Esophagus squamous epithelium (tissue), 5 donors: ENCODE measurements around the gene CDC42BPB. TPM values are rescaled to one million over a fixed set of nuclear protein-coding genes. Genes with fewer than 3 reads are reported as not detected.

Experiments used
- DNase-seq: peaks from one replicate; lab custom pipeline; 2025; lab: John Stamatoyannopoulos, UW
- H3K27ac ChIP-seq, 4 donors: fragments of 200-600 bp; sonication (generic); one replicate each; pipeline ENCODE4 v1.5.1; 2016 to 2019; ENCODE audit warnings: mild to moderate bottlenecking in 1 of 4
- H3K27me3 ChIP-seq, 4 donors: fragments of 200-600 bp; sonication (generic); 1 replicate in 3 of 4; 2 replicates in 1 of 4; pipeline versions ENCODE4 v1.5.1 to v1.6.0; 2017 to 2021; ENCODE audit warnings: antibody characterized with exemption in 1 of 4
- H3K36me3 ChIP-seq, 3 donors: fragments of 200-600 bp; sonication (generic); one replicate each; pipeline ENCODE4 v1.5.1; 2016 to 2019
- H3K4me1 ChIP-seq, 3 donors: fragments of 200-600 bp; sonication (generic); one replicate each; pipeline ENCODE4 v1.5.1; 2017 to 2019
- H3K4me3 ChIP-seq, 4 donors: fragments of 200-600 bp; sonication (generic); 1 replicate in 3 of 4; 2 replicates in 1 of 4; pipeline ENCODE4 v1.5.1; 2016 to 2019; ENCODE audit warnings: mild to moderate bottlenecking in 2 of 4, moderate library complexity in 1 of 4
- H3K9me3 ChIP-seq, 3 donors: fragments of 200-600 bp; sonication (generic); one replicate each; pipeline ENCODE4 v1.5.1; 2016 to 2019
- POLR2A ChIP-seq, 4 donors: fragments of 450-650 bp; IDR thresholded peaks; one replicate each; pipeline ENCODE4 v1.6.1; 2017; ENCODE audit warnings: antibody characterized with exemption in 4 of 4, mild to moderate bottlenecking in 4 of 4, moderate library complexity in 3 of 4
- WGBS, 2 donors: methylation state at CpG; one replicate each; pipeline ENCODE4 v1.1.5; 2018; 5-methylcytosine and 5-hydroxymethylcytosine counted together
- intact Hi-C: fragments of 100-400 bp; cut with DNase I; formaldehyde crosslinking; loops from one replicate; pipeline ENCODE4 v1.15.0; 2022
- total RNA-seq, 4 donors: library from RNA; depleted of rRNA; stranded (reverse); fragments of >200 nt; gene quantifications; one replicate each; pipeline ENCODE4 v1.1.0, GENCODE V29; 2016
- TF ChIP-seq, protein P1 (sequence below), 6 experiments: fragments of 450-650 bp in 4 of 6; fragments of 200-600 bp in 2 of 6; sonication (generic) in 2 of 6; IDR thresholded peaks; one replicate each; pipeline ENCODE4 v1.5.1; 2016 to 2019; ENCODE audit warnings: antibody characterized with exemption in 6 of 6, mild to moderate bottlenecking in 4 of 6, moderate library complexity in 4 of 6
- donor health status: DM: yes; HTN: yes; CAD: no.

Gene CDC42BPB
- total RNA-seq, 4 donors from 2014 or later = 43.7 to 98.2 (median 81.2) TPM

DNA sequence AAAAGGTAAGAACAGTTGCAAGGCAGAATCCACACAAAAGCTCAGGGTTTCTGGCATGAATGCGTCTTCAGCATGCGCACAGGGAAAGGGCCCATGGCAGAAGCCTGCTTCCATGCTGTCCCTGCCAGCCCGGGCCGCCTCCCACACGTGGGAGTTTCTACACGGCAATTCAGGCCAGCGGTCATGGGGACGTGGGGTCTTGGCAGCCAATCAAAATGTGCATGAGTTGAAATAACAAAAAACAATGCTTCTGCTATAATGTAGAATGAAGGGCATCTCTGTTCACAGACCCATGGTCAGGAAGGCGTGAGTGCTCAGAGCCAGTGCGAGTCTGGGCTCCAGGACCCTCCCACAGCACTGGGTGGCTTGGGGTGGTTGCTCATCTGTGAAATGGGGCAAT lies 106.3 kb downstream of the CDC42BPB start:
- peaks cover 29 to 95% (median 62%) of the 10 kb centered on the region in 3 donors for H3K36me3 ChIP-seq
- peaks cover 8 to 25% (median 8%) of the 10 kb centered on the region in 3 donors for H3K4me1 ChIP-seq
- whole genome bisulfite sequencing, 2 donors = 74 to 80% methylated on average over 9 to 10 of the region's 10 CpGs
- intact Hi-C loops = no loop called here
- no peak overlapping the region for H3K4me3 ChIP-seq
- no peak overlapping the region for H3K27ac ChIP-seq
- no peaks in the 10 kb centered on the region for H3K27me3 ChIP-seq
- H3K9me3 ChIP-seq = no peaks in the 10 kb centered on the region
- no peak for DNase-seq
- TF ChIP-seq, protein P1, sequence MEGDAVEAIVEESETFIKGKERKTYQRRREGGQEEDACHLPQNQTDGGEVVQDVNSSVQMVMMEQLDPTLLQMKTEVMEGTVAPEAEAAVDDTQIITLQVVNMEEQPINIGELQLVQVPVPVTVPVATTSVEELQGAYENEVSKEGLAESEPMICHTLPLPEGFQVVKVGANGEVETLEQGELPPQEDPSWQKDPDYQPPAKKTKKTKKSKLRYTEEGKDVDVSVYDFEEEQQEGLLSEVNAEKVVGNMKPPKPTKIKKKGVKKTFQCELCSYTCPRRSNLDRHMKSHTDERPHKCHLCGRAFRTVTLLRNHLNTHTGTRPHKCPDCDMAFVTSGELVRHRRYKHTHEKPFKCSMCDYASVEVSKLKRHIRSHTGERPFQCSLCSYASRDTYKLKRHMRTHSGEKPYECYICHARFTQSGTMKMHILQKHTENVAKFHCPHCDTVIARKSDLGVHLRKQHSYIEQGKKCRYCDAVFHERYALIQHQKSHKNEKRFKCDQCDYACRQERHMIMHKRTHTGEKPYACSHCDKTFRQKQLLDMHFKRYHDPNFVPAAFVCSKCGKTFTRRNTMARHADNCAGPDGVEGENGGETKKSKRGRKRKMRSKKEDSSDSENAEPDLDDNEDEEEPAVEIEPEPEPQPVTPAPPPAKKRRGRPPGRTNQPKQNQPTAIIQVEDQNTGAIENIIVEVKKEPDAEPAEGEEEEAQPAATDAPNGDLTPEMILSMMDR (IDR thresholded peaks at IDR 0.05) = no peak
- no peak for TF ChIP-seq POLR2A (IDR thresholded peaks at IDR 0.05)

DNA sequence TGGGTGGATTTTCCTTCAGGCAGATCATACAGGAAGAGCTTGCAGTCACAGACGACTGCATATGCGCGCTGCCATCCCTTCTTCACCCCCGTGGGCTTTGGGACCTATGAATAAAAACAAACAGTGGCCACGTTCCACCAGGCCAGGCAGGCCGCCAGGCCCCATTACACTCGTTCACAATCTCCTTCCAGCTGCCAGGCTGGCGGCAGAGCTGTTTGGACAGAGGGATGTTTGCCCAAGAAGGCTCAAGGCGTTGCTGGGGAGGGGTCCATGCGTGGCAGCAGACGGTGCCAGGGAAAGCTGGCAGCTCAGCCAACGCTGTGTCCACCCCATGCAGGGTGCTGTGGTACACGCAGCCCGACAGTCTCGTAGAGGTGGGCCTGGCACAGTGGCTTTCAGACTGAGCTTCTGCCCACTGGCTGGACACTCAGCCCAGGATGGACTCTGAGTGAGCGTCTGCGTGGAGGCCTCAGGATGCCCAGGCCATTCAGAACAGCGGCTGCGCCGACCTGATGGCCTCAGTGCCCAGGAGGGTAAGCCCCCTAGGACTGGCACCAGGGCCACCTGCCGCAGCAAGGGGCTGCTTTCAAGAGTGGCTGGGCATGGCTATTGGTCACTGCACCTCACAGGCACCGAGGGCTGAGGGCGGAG lies 107.4 kb downstream of the CDC42BPB start:
- intact Hi-C loops = no loop called here
- Histone ChIP-seq H3K36me3 (peaks cover 40 to 95% (median 73%) of the 10 kb centered on the region in 3 donors), H3K27me3 (no peaks in the 10 kb centered on the region), H3K4me3 (no peak overlapping the region), H3K9me3 (no peaks in the 10 kb centered on the region), H3K27ac (peak overlapping the region in 2 of 4 donors; percentile 1 to 52), H3K4me1 (peaks cover 8 to 23% (median 8%) of the 10 kb centered on the region in 3 donors)
- WGBS, 2 donors = 35% methylated on average over 9 of the region's 23 CpGs; no CpG with 5 or more reads in 1 of the 2 donors
- DNase-seq = no peak
- TF ChIP-seq POLR2A (IDR thresholded peaks at IDR 0.05) = no peak
- TF ChIP-seq, protein P1 (IDR thresholded peaks at IDR 0.05) = no peak

DNA sequence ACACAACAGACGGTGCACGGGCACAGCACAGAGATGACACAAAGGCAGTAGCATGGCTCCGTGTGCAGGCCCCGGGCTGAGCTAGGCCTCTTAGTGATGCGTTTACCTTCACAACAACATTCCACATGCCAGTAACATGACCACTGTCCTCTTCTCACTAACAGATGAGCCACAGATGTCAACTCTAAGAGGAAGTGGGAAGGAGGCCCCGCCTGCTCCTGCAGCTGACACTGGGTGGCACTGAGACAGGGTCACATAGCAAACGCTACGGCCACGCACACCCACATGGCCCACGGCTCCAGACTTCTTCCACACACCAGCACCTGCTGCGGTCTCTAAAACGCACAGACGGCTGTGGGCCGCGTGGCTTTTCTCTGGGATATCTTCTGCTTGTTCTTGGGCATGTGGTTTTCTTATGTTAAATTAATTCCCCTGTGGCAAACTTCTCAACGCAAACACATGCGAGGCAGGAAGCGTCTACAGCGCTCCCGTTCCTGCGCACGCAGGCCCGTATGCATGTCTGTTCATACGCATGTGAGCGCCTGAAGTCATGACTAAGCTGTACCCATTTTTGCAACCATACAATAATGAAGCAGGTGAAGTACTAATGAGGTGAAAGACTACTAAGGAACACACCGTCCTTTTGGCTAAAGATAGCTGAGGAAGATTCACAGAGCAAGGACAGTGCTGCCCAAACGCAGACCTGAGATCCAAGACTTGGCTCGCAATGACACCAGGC lies 108.1 kb downstream of the CDC42BPB start:
- H3K27ac ChIP-seq = peak overlapping the region in 2 of 4 donors; percentile 14 to 52

DNA sequence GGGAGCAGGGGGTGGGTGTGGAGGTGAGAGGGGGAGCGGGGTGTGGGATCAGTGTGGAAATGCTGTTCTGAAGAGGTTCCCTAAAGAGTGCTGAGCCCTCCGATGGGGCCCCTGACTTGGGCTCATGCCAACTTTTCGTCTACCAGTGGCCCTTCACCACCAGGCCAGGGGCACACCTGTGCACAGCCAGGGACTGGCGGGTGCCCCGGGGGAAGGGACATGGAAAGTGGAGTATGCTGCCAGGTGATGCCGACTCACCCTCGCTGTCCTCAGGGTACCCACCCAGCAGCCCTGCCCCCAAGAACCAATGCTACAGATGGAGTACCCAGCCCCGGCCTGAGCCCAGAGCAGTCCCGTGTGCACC lies 108.7 kb downstream of the CDC42BPB start:
- TF ChIP-seq POLR2A (IDR thresholded peaks at IDR 0.05) = no peak
- TF ChIP-seq, protein P1 (IDR thresholded peaks at IDR 0.05) = no peak
- DNase-seq = no peak
- Histone ChIP-seq H3K4me1 (peaks cover 8 to 21% (median 8%) of the 10 kb centered on the region in 3 donors), H3K4me3 (no peak overlapping the region), H3K27me3 (no peaks in the 10 kb centered on the region), H3K36me3 (peaks cover 43 to 95% (median 73%) of the 10 kb centered on the region in 3 donors), H3K27ac (peak overlapping the region in 2 of 4 donors; percentile 14 to 52), H3K9me3 (no peaks in the 10 kb centered on the region)
- intact Hi-C loops = no loop called here
- 48% methylated on average over 4 of the region's 9 CpGs; no CpG with 5 or more reads in 1 of the 2 donors for WGBS, 2 donors

More for the DNA sequence above, 108.1 kb downstream of the CDC42BPB start:
- DNase-seq = no peak
- Histone ChIP-seq H3K4me3 (no peak overlapping the region), H3K27me3 (no peaks in the 10 kb centered on the region), H3K36me3 (peaks cover 41 to 95% (median 71%) of the 10 kb centered on the region in 3 donors), H3K9me3 (no peaks in the 10 kb centered on the region), H3K4me1 (peaks cover 8 to 21% (median 8%) of the 10 kb centered on the region in 3 donors)
- intact Hi-C loops = no loop called here
- WGBS, 2 donors = 57 to 78% methylated on average over 20 to 23 of the region's 28 CpGs
- no peak for TF ChIP-seq POLR2A (IDR thresholded peaks at IDR 0.05)
- TF ChIP-seq, protein P1 (IDR thresholded peaks at IDR 0.05) = no peak
